HTERT RPE-1 (cell line): ENCODE measurements around the gene CXCL1.

ENCODE experiments used
- in situ Hi-C: fragments of 300-500 bp; cut with MboI; formaldehyde crosslinking; loops from 4 replicates; pipeline ENCODE4 v1.14.3; 2020; ENCODE audit warnings: low sequenced_read_pairs

The CXCL1 gene

DNA sequence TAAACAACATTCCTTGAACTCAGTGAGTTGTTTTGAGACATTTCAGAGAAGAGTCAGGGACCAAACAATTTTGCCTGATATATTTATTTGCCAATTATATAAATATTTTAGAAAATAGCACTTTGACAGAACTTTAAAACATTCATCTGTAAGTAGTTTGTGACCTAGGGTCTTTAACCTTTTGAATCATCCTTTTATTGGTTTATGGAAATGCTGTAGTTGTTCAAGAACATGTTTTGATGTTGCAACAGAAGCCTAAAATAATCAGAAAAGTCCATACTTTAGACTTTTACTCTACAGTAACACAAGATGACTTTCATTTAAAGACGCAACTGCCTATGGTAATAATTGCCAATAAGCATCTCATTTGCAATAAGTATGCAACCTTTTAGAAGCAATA is 43.0 kb downstream of the CXCL1 start:
- in situ Hi-C loops: no loop called here

DNA sequence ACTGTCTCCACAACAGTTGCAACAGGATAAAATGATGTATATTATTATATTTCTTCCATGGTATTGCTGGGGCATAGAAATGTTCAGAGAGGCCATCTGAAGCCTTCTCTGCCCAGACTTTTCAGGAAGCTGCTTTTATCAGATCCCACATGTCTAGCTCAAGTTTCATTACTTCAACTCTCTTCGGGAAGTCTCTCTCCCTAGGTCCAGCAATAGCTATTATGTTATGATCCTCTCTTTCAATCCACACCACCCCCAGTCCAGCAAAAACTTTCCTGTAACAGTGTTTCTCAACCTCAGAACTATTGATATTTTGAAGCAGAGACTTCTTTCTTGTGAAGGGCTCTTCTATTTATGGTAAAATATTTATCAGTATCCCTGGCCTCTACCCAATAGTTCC is 44.9 kb downstream of the CXCL1 start:
- in situ Hi-C loops: no loop called here

DNA sequence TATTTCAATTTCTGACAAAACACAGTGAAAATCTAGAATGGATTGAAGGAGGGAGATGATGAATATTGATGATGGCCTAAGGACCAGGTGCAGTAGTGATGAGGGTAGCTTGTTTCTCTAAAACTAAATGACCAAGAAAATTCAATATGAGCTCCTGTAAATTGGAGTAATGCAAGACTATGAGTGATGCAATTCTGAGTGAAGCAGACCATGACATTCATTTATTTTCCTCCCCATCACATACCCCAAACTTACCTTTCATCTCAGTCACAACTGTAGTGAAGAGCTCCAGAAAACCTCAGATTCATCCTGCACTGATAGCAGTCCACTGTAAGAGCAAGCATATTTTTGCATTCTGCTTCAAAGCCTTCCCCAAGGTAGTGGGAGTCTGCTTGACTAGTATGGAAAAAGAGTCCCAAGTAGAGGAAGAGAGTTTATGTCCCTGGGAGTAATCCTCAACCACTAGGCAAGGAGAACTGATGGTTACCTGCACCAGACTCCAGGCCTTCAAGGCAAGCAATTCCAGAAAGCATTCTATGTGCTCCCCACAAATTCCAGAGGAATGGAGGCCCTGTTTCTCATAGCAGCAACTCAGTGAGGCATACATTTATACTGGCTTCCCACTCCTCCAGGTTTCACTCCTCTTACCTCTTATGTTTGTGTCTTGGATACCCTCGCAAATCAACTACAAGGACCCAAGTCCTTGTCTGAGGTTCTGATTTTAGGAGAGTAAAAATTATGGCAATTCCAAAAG is 47.2 kb downstream of the CXCL1 start:
- in situ Hi-C loops: no loop called here

DNA sequence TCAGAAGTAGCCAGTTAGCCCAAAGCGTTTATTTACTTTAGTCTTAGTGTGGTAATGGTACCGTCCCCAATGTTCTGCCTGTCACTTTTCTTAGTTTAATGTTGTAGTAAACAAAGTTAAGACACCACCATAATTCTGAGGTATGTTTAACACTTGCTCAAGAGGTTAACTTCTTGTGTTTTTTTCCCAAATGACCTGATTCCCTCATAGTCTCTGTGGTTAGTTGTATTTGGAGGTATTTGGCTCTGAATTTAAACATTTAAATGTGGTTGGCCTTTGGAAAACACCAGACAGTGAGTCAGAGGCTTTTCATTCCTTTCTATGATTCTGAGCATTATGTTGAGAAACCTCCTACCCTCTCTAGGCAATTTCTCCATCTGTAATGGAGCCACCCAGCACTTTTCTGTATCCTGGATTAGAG is 47.9 kb downstream of the CXCL1 start:
- in situ Hi-C loops: no loop called here

DNA sequence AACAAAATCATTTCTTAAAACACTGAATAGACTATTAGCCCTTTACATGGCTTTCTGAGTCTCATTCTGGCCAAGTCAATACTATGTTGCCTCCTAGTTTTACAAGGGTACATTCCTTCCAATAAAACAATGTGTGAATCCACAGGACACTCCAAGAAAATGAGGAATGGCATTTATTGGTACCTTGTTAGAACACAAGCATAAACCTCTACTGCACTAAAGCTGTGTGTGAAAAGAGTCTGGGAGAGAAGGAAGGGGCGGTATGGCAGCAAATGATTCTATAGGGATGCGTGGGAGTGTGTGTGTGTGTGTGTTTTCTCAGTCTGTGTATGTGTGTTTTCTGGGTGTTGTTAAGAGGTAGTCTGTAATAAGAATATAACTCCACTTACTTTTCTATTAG is 48.9 kb downstream of the CXCL1 start:
- in situ Hi-C loops: no loop called here

DNA sequence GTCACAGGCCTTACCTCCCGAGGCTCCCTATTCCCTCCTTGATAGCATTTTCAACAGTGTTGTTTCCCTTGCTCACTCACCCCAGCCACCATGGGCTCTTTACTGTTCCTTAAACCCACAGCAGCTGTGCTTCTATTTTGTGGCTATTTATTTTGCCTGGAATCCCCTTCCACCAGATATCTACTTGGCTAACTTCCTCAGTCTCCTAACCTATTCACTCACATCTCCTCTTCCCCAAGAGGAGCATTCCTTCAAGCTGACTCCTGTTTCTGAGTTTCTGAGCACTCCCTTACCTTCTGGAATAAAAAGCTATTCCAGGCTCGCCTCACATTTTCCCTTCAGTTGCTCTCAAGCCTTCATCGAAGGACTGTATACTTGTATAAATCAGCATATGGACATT is 50.5 kb downstream of the CXCL1 start:
- in situ Hi-C loops: no loop called here
